ENCODE measurements around the gene ZNF791. TPM values are rescaled to one million over a fixed set of nuclear protein-coding genes. Genes with fewer than 3 reads are reported as not detected.
"Not testable (repeated sequence)": the region's sequence is repeated elsewhere in the genome, so short reads cannot be mapped to it uniquely, and the experiment has no call there.

The ZNF791 gene
- polyA plus RNA-seq: 1 to 10 TPM; 5.1 to 8.1 TPM

DNA sequence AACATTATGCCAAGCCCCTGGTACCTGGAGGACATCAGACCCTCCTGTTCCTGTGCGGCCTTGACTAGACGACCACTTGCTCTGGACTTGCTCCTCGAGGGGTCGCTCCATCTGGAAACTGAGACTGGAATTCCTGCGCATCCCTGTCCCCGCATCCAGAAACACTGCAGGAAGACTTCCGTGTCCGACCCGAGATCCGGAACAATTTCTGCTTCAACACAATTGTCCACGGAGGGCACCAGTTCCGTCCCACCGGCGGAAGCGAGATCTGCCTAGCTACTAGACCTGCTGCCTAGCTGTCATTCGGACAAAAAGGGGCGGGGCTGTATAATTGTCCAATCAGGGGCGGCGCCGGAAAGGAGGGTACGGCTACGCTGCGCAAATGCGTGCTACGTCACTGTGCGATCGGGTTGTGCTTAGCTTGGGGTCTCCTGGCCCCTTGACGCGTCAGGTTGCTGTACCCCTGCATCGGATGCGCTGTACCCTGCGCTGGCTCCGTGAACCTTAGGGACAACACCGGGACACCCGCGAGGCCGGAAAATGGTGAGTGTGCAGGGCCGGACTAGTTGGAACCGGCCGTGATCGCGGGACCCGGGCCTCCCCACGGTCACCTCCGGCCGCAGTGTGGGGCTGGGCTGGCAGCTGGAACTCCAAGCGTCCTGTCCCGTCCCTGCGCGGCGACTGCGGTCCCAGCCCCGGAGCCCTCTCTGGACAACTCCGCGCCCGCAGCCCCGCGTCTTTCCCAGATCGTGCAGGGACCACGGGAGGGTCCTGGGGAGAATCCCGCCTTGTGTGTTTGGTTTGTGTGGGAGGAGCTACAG is at the start of gene ZNF791, which contains the start of gene ZNF490:
ZNF791 (plus strand) TSS at position 381 of the 821 bp plus-strand sequence; CDS start at position 541, 160 bp downstream.
ZNF490 (minus strand) TSS at position 274 of the 821 bp plus-strand sequence; CDS start at position 141, 133 bp downstream.
- H3K27ac ChIP-seq (ENCODE audit: low read depth in 2 of 2, low read length in 1 of 2): peak within 1 kb of the TSS; percentile 99 to 100
- H3K36me3 ChIP-seq (ENCODE audit: control insufficient read depth in 2 of 2, insufficient read depth in 2 of 2, low read length in 1 of 2): peaks cover 2 to 5% of the 10 kb centered on the region in 2 donors
- H3K4me1 ChIP-seq (ENCODE audit: control insufficient read depth in 2 of 2, insufficient read depth in 2 of 2, low read length in 1 of 2): no peaks in the 10 kb centered on the region
- H3K9me3 ChIP-seq (ENCODE audit: control insufficient read depth in 2 of 2, insufficient read depth in 1 of 2, low read depth in 1 of 2, low read length in 1 of 2): no peaks in the 10 kb centered on the region
- 0 to 1% methylated on average over 61 of the region's 61 CpGs for WGBS, 2 donors
- peak within 1 kb of the TSS; percentile 91 to 98 for H3K4me3 ChIP-seq (ENCODE audit: low read depth in 1 of 2, low read length in 2 of 2)
- no peaks in the 10 kb centered on the region for H3K27me3 ChIP-seq (ENCODE audit: control insufficient read depth in 1 of 2, insufficient read depth in 2 of 2, low read length in 2 of 2)

DNA sequence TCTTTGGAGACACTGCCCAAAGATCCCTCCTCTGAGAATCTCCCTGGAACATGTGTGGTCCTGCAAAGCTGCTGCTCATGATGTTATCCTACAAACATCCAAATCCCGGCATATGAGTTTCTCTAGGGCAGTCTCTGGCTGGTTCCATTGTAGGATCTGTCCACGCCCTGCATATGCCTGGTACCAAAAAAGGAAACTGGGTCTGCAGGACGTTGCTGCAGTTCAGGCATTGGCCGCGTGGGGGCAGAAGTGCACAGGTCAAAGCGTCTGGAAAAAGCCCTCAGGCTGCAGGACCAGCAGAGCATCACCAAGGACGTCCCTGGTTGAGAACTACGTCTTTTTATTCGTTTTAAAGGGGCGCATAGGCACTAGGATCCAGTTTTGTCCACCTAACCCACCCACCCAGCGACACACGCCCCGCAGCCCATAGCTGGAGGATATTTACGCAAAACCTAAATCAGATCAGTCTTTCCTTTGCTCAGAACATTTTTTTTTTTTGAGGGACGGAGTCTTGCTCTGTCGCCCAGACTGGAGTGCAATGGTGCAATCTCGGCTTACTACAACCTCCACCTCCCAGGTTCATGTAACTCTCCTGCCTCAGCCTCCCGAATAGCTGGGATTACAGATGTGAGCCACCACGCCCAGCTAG is 46.6 kb upstream of the ZNF791 start:
- WGBS, 2 donors: 18 to 21% methylated on average over 19 of the region's 19 CpGs
- no peaks in the 10 kb centered on the region for H3K4me1 ChIP-seq (ENCODE audit: control insufficient read depth in 2 of 2, insufficient read depth in 2 of 2, low read length in 1 of 2)
- H3K9me3 ChIP-seq (ENCODE audit: control insufficient read depth in 2 of 2, insufficient read depth in 1 of 2, low read depth in 1 of 2, low read length in 1 of 2): no peaks in the 10 kb centered on the region
- H3K36me3 ChIP-seq (ENCODE audit: control insufficient read depth in 2 of 2, insufficient read depth in 2 of 2, low read length in 1 of 2): no peaks in the 10 kb centered on the region
- no peaks in the 10 kb centered on the region for H3K27me3 ChIP-seq (ENCODE audit: control insufficient read depth in 1 of 2, insufficient read depth in 2 of 2, low read length in 2 of 2)
- no peak overlapping the region for H3K27ac ChIP-seq (ENCODE audit: low read depth in 2 of 2, low read length in 1 of 2)
- no peak overlapping the region for H3K4me3 ChIP-seq (ENCODE audit: low read depth in 1 of 2, low read length in 2 of 2)

DNA sequence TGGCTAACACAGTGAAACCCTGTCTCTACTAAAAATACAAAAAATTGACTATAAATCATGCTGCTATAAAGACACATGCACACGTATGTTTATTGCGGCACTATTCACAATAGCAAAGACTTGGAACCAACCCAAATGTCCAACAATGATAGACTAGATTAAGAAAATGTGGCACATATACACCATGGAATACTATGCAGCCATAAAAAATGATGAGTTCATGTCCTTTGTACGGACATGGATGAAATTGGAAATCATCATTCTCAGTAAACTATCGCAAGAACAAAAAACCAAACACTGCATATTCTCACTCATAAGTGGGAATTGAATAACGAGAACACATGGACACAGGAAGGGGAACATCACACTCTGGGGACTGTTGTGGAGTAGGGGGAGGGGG is 44.3 kb upstream of the ZNF791 start:
- H3K27ac ChIP-seq (ENCODE audit: low read depth in 2 of 2, low read length in 1 of 2); H3K9me3 ChIP-seq (ENCODE audit: control insufficient read depth in 2 of 2, insufficient read depth in 1 of 2, low read depth in 1 of 2, low read length in 1 of 2); H3K4me3 ChIP-seq (ENCODE audit: low read depth in 1 of 2, low read length in 2 of 2); H3K36me3 ChIP-seq (ENCODE audit: control insufficient read depth in 2 of 2, insufficient read depth in 2 of 2, low read length in 1 of 2); H3K4me1 ChIP-seq (ENCODE audit: control insufficient read depth in 2 of 2, insufficient read depth in 2 of 2, low read length in 1 of 2); H3K27me3 ChIP-seq (ENCODE audit: control insufficient read depth in 1 of 2, insufficient read depth in 2 of 2, low read length in 2 of 2): not testable (repeated sequence)
- 91 to 93% methylated on average over 5 of the region's 5 CpGs for WGBS, 2 donors

DNA sequence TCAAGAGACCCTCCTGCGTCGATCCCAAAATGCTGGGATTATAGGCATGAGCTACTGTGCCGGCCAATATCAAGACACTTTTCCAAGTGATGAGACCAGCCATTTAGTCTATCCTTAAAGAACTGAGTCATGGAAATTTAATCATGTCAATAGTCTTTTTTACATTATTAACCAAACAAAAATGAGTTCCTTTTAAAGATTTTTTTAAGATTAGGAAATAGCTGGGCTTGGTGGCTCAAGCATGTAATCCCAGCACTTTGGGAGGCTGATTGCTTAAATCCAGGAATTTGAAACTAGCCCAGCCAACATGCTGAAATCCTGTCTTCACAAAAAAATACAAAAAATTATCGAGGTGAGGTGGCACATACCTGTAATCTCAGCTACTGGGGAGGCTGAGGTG is 42.8 kb upstream of the ZNF791 start:
- Histone ChIP-seq H3K4me1 (ENCODE audit: control insufficient read depth in 2 of 2, insufficient read depth in 2 of 2, low read length in 1 of 2) (no peaks in the 10 kb centered on the region), H3K27me3 (ENCODE audit: control insufficient read depth in 1 of 2, insufficient read depth in 2 of 2, low read length in 2 of 2) (no peaks in the 10 kb centered on the region), H3K4me3 (ENCODE audit: low read depth in 1 of 2, low read length in 2 of 2) (no peak overlapping the region), H3K36me3 (ENCODE audit: control insufficient read depth in 2 of 2, insufficient read depth in 2 of 2, low read length in 1 of 2) (no peaks in the 10 kb centered on the region), H3K9me3 (ENCODE audit: control insufficient read depth in 2 of 2, insufficient read depth in 1 of 2, low read depth in 1 of 2, low read length in 1 of 2) (no peaks in the 10 kb centered on the region), H3K27ac (ENCODE audit: low read depth in 2 of 2, low read length in 1 of 2) (no peak overlapping the region)
- 88 to 89% methylated on average over 4 of the region's 4 CpGs for WGBS, 2 donors

DNA sequence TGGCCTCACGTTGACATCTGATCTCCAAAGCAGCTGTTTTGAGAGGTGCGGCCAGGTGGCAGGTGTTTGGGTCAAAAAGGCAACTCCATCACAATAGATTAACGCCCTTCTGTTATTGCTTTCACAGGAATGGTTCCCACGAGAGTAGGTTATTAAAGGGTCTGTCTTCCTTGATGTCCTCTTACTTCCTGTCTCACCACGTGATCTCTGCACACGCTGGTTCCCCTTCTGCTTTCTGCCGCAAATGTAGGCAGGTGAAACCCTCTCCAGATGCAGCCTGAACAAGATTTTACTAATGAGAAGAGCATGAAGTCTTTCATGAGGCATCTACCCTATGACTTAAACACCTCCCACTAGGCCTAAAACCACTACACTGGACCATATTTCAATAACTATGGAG is 36.7 kb upstream of the ZNF791 start:
- Histone ChIP-seq H3K4me3 (ENCODE audit: low read depth in 1 of 2, low read length in 2 of 2) (no peak overlapping the region), H3K9me3 (ENCODE audit: control insufficient read depth in 2 of 2, insufficient read depth in 1 of 2, low read depth in 1 of 2, low read length in 1 of 2) (peaks cover 0 to 11% of the 10 kb centered on the region in 2 donors), H3K27ac (ENCODE audit: low read depth in 2 of 2, low read length in 1 of 2) (no peak overlapping the region), H3K36me3 (ENCODE audit: control insufficient read depth in 2 of 2, insufficient read depth in 2 of 2, low read length in 1 of 2) (peaks cover 0 to 4% of the 10 kb centered on the region in 2 donors), H3K27me3 (ENCODE audit: control insufficient read depth in 1 of 2, insufficient read depth in 2 of 2, low read length in 2 of 2) (no peaks in the 10 kb centered on the region), H3K4me1 (ENCODE audit: control insufficient read depth in 2 of 2, insufficient read depth in 2 of 2, low read length in 1 of 2) (no peaks in the 10 kb centered on the region)
- 56 to 68% methylated on average over 7 of the region's 7 CpGs for WGBS, 2 donors

DNA sequence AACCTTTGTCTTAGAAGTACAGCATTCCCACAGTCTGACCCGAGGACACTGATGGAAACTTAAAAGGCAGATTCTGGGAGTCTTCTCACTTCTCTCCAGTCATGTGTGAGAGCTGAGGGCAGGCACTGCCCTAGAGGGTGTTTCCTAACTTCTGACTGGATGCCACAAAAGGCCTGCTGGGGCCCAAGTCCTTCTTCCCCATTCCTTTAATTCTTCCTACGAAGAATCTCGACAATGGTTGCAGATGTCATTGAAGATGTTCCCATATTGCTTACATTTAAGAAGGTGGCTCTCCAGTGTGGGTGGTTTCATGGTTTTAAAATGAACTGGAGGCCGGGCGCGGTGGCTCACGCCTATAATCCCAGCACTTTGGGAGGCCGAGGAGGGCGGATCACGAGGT is 32.1 kb upstream of the ZNF791 start:
- Histone ChIP-seq H3K9me3 (ENCODE audit: control insufficient read depth in 2 of 2, insufficient read depth in 1 of 2, low read depth in 1 of 2, low read length in 1 of 2) (peaks cover 0 to 22% of the 10 kb centered on the region in 2 donors), H3K36me3 (ENCODE audit: control insufficient read depth in 2 of 2, insufficient read depth in 2 of 2, low read length in 1 of 2) (peaks cover 11 to 20% of the 10 kb centered on the region in 2 donors), H3K27me3 (ENCODE audit: control insufficient read depth in 1 of 2, insufficient read depth in 2 of 2, low read length in 2 of 2) (no peaks in the 10 kb centered on the region), H3K4me3 (ENCODE audit: low read depth in 1 of 2, low read length in 2 of 2) (no peak overlapping the region), H3K4me1 (ENCODE audit: control insufficient read depth in 2 of 2, insufficient read depth in 2 of 2, low read length in 1 of 2) (no peaks in the 10 kb centered on the region), H3K27ac (ENCODE audit: low read depth in 2 of 2, low read length in 1 of 2) (no peak overlapping the region)
- 97 to 98% methylated on average over 10 of the region's 10 CpGs for WGBS, 2 donors

DNA sequence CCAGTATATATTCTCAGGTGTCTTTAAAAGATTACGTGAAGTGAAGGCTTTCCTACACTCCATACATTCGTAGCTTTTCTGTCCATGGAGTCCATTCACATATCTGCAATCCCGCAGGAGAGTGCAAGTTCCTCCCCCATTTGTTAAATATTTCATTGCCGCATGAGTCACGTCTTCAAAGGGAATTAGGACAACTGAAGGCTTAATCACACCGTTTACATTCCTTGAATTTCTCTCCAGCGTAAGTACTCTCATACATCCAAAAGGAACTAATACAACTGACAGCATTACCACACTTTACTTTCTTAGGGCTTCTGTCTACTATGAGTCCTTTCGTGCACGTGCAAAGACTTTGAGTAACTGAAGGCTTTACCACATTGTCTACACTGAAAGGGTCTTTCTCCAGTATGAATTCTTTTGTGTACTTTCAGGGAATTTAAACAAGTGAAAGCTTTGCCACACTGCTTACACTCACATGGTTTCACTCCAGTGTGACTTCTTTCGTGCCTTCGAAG is 30.5 kb upstream of the ZNF791 start:
- Histone ChIP-seq H3K36me3 (ENCODE audit: control insufficient read depth in 2 of 2, insufficient read depth in 2 of 2, low read length in 1 of 2) (peaks cover 11 to 20% of the 10 kb centered on the region in 2 donors), H3K4me3 (ENCODE audit: low read depth in 1 of 2, low read length in 2 of 2) (no peak overlapping the region), H3K27ac (ENCODE audit: low read depth in 2 of 2, low read length in 1 of 2) (no peak overlapping the region), H3K27me3 (ENCODE audit: control insufficient read depth in 1 of 2, insufficient read depth in 2 of 2, low read length in 2 of 2) (no peaks in the 10 kb centered on the region), H3K4me1 (ENCODE audit: control insufficient read depth in 2 of 2, insufficient read depth in 2 of 2, low read length in 1 of 2) (no peaks in the 10 kb centered on the region), H3K9me3 (ENCODE audit: control insufficient read depth in 2 of 2, insufficient read depth in 1 of 2, low read depth in 1 of 2, low read length in 1 of 2) (peaks cover 0 to 22% of the 10 kb centered on the region in 2 donors)
- WGBS, 2 donors: 85% methylated on average over 11 of the region's 11 CpGs

DNA sequence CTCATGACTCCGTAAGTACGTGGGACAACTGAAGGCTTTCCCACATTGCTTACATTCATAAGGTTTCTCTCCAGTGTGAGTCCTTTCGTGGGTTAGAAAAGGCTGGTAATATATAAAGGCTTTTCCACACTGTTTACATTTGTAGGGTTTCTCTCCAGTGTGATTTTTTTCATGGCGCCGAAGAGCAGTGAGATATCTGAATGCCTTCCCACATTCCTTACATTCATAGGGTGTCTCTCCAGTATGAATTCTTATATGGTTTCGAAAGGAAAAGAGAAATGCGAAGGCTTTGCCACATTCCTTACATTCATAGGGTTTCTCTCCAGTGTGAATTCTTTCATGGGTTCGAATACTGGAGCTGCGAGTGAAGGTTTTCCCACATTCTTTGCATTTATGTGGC is 29.6 kb upstream of the ZNF791 start:
- 88 to 98% methylated on average over 9 of the region's 9 CpGs for WGBS, 2 donors
- no peak overlapping the region for H3K27ac ChIP-seq (ENCODE audit: low read depth in 2 of 2, low read length in 1 of 2)
- H3K9me3 ChIP-seq (ENCODE audit: control insufficient read depth in 2 of 2, insufficient read depth in 1 of 2, low read depth in 1 of 2, low read length in 1 of 2): peaks cover 0 to 22% of the 10 kb centered on the region in 2 donors
- no peaks in the 10 kb centered on the region for H3K4me1 ChIP-seq (ENCODE audit: control insufficient read depth in 2 of 2, insufficient read depth in 2 of 2, low read length in 1 of 2)
- no peaks in the 10 kb centered on the region for H3K27me3 ChIP-seq (ENCODE audit: control insufficient read depth in 1 of 2, insufficient read depth in 2 of 2, low read length in 2 of 2)
- peaks cover 11 to 20% of the 10 kb centered on the region in 2 donors for H3K36me3 ChIP-seq (ENCODE audit: control insufficient read depth in 2 of 2, insufficient read depth in 2 of 2, low read length in 1 of 2)
- no peak overlapping the region for H3K4me3 ChIP-seq (ENCODE audit: low read depth in 1 of 2, low read length in 2 of 2)

DNA sequence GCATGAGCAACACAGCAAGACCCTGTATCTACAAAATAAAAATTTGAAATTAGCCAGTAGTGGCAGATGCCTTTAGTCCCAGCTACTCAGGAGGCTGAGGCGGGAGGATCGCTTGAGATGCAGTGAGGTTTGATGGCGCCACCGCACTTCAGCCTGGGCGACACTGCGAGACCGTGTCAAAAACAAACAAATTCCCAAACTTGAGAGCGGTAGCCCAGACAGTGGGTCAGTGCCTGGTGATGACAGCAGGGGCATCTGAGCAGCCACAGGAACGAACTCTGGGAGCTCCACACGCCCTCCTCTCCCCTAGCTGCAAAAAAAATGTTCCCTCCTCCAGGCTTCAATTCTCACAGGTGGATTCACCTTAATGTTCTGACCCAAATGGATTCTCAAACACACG is 14.2 kb upstream of the ZNF791 start:
- no peak overlapping the region for H3K4me3 ChIP-seq (ENCODE audit: low read depth in 1 of 2, low read length in 2 of 2)
- peaks cover 0 to 15% of the 10 kb centered on the region in 2 donors for H3K36me3 ChIP-seq (ENCODE audit: control insufficient read depth in 2 of 2, insufficient read depth in 2 of 2, low read length in 1 of 2)
- no peaks in the 10 kb centered on the region for H3K4me1 ChIP-seq (ENCODE audit: control insufficient read depth in 2 of 2, insufficient read depth in 2 of 2, low read length in 1 of 2)
- WGBS, 2 donors: 94% methylated on average over 11 of the region's 11 CpGs
- H3K27ac ChIP-seq (ENCODE audit: low read depth in 2 of 2, low read length in 1 of 2): no peak overlapping the region
- H3K27me3 ChIP-seq (ENCODE audit: control insufficient read depth in 1 of 2, insufficient read depth in 2 of 2, low read length in 2 of 2): no peaks in the 10 kb centered on the region
- no peaks in the 10 kb centered on the region for H3K9me3 ChIP-seq (ENCODE audit: control insufficient read depth in 2 of 2, insufficient read depth in 1 of 2, low read depth in 1 of 2, low read length in 1 of 2)
